Prostate gland (tissue), 2 donors: Measurements from ENCODE around the gene ESM1. TPM values are rescaled to one million over a fixed set of nuclear protein-coding genes. Genes with fewer than 3 reads are reported as not detected.

ENCODE experiments used
- DNase-seq: peaks from one replicate; pipeline ENCODE4 v3.0.0-alpha.2; 2019; ENCODE audit warnings: low spot score
- H3K27ac ChIP-seq, 2 donors: fragments of 200-600 bp; sonication (generic); 2 replicates each; pipeline ENCODE4 v1.5.1; 2017 to 2019
- H3K27me3 ChIP-seq: fragments of 200-600 bp; sonication (generic); replicated peaks from 2 replicates; pipeline ENCODE4 v1.5.1; 2019; ENCODE audit not compliant: insufficient read depth
- H3K36me3 ChIP-seq, 2 donors: fragments of 200-600 bp; sonication (generic); 1 replicate in 1 of 2; 2 replicates in 1 of 2; pipeline versions ENCODE4 v1.5.1 to v1.8.1; 2017 to 2019
- H3K4me1 ChIP-seq: fragments of 200-600 bp; sonication (generic); replicated peaks from 2 replicates; pipeline ENCODE4 v1.5.1; 2019
- H3K4me3 ChIP-seq, 2 donors: fragments of 200-600 bp; sonication (generic); 2 replicates each; pipeline ENCODE4 v1.5.1; 2017 to 2019
- H3K9me3 ChIP-seq: fragments of 200-600 bp; sonication (generic); 2 replicates; pipeline ENCODE4 v1.5.1; 2017
- POLR2A ChIP-seq: fragments of 450-650 bp; IDR thresholded peaks from one replicate; pipeline ENCODE4 v1.6.1; 2016; ENCODE audit warnings: antibody characterized with exemption, mild to moderate bottlenecking
- POLR2AphosphoS5 ChIP-seq: sonication (generic); formaldehyde crosslinking; IDR thresholded peaks from one replicate; pipeline ENCODE4 v1.6.1; 2017; ENCODE audit warnings: antibody characterized with exemption
- WGBS: methylation state at CpG from one replicate; pipeline ENCODE4 v1.1.5; 2018; 5-methylcytosine and 5-hydroxymethylcytosine counted together
- intact Hi-C: fragments of 100-400 bp; cut with DNase I; formaldehyde crosslinking; loops from one replicate; pipeline ENCODE4 v1.14.2; 2022
- total RNA-seq, 2 donors: library from RNA; depleted of rRNA; stranded (reverse); fragments of >200 nt; gene quantifications; one replicate each; pipeline ENCODE4 v1.1.0, GENCODE V29; 2016
- TF ChIP-seq, protein P1 (sequence below), 4 experiments: fragments of 200-600 bp in 2 of 4; fragments of 450-650 bp in 2 of 4; sonication (generic) in 2 of 4; IDR thresholded peaks; 1 replicate in 3 of 4; 2 replicates in 1 of 4; pipeline ENCODE4 v1.5.1; 2016 to 2019; ENCODE audit warnings: antibody characterized with exemption in 4 of 4, mild to moderate bottlenecking in 2 of 4, moderate library complexity in 2 of 4

ESM1 gene
- total RNA-seq, 2 donors from 2014 or later: not detected

DNA sequence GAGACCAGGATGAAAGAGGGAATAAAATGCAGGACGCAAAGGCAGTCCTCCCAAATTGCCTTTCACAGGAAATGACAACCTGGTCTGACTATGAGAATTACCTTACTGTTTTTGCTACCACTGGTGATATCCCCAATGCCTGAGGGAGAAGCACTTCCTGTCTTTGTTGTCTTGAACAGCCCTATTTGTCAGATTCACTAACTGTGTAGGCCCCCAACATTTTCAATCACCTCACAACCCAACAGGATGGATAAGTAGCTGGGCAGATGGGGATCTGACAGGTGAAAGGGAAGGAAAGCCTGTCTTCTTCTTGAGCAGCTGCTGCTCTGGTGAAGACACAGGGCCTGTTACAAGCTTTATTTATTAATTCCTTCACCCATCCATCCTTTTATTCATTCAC lies 9.7 kb downstream of the ESM1 start:
- WGBS: 50% methylated on average over 1 of the region's 1 CpG

DNA sequence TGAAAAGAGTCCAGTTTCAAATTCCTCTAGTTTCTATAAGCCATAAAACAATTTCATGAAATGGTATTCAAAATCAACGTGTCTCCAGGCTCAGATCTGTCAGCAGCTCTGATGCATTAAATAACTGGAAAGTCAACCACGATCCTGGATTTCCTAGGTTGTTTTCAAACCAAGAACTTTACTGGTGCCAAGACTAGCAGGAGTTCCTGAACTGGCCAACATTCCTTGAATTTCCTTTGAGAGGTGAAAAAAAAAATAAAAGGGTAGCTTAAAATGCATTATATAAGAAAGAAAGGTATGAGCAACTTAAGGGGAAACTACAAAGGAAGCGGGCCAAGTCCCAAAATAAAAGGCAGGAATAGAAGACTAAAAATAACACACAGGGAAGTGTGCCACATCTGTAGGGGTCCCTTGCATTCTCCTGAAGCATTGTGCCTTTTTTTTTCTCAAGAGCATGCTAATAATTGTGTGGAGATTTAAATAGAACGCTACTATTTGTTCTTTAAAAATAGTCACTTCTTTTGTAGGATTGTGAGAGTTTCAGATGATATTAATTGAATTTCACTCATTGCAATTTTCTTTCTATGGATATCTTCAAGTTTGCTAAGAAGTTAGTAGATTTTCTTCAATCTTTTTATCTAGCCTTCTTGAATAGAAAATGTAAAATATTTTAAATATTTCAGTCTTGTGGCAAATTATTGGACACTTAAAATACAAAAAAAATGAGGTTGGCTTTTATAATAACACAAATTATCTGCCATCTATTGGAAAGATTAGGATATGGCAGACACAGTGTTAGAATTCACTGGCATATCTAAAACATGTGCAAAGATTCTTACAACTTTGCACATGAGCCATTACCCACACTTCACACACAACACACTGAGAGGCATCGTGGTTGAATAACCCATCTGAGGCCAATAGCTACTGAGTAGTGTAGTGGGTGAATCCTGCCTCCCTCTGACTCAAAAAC lies 15.3 kb downstream of the ESM1 start:
- no peaks in the 10 kb centered on the region for H3K36me3 ChIP-seq
- no peaks in the 10 kb centered on the region for H3K9me3 ChIP-seq
- no peak overlapping the region for H3K4me3 ChIP-seq
- intact Hi-C loops: no loop called here
- no peaks in the 10 kb centered on the region for H3K27me3 ChIP-seq
- H3K27ac ChIP-seq: no peak overlapping the region
- 72% methylated on average over 5 of the region's 5 CpGs for WGBS
- no peak for DNase-seq
- H3K4me1 ChIP-seq: no peaks in the 10 kb centered on the region
- no peak for TF ChIP-seq POLR2AphosphoS5
- no peak for TF ChIP-seq POLR2A
- TF ChIP-seq, protein P1, sequence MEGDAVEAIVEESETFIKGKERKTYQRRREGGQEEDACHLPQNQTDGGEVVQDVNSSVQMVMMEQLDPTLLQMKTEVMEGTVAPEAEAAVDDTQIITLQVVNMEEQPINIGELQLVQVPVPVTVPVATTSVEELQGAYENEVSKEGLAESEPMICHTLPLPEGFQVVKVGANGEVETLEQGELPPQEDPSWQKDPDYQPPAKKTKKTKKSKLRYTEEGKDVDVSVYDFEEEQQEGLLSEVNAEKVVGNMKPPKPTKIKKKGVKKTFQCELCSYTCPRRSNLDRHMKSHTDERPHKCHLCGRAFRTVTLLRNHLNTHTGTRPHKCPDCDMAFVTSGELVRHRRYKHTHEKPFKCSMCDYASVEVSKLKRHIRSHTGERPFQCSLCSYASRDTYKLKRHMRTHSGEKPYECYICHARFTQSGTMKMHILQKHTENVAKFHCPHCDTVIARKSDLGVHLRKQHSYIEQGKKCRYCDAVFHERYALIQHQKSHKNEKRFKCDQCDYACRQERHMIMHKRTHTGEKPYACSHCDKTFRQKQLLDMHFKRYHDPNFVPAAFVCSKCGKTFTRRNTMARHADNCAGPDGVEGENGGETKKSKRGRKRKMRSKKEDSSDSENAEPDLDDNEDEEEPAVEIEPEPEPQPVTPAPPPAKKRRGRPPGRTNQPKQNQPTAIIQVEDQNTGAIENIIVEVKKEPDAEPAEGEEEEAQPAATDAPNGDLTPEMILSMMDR (IDR thresholded peaks at IDR 0.05): no peak

More for the DNA sequence above, 9.7 kb downstream of the ESM1 start:
- Histone ChIP-seq H3K27me3 (no peaks in the 10 kb centered on the region), H3K36me3 (no peaks in the 10 kb centered on the region), H3K27ac (no peak overlapping the region), H3K4me3 (no peak overlapping the region), H3K9me3 (no peaks in the 10 kb centered on the region), H3K4me1 (no peaks in the 10 kb centered on the region)
- TF ChIP-seq POLR2A (no peak), POLR2AphosphoS5 (no peak)
- TF ChIP-seq, protein P1 (IDR thresholded peaks at IDR 0.05): no peak
- DNase-seq: no peak
- intact Hi-C loops: no loop called here

DNA sequence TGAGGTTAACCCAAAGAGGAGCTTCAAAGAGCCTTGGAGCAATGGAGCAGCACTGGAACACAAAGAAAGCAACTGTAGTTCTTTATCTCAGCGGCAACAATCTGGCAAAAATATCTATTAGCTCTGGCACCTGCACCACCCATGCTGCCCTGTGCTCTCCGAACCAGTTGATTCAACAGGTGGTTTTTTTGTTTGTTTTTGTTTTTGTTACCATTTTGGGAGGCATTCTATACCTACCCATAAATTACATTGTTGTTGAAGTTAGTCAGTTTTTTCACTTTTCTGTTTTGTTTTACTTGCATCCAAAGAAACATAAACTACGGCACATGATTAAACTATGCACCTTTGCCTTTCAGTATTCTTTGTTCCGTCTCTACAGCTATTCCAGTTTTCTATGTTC lies 16.2 kb downstream of the ESM1 start:
- 82% methylated on average over 4 of the region's 4 CpGs for WGBS
- Histone ChIP-seq H3K27ac (no peak overlapping the region), H3K36me3 (no peaks in the 10 kb centered on the region), H3K27me3 (no peaks in the 10 kb centered on the region), H3K4me3 (no peak overlapping the region), H3K9me3 (no peaks in the 10 kb centered on the region), H3K4me1 (no peaks in the 10 kb centered on the region)
- intact Hi-C loops: no loop called here
- no peak for TF ChIP-seq POLR2AphosphoS5
- TF ChIP-seq, protein P1 (IDR thresholded peaks at IDR 0.05): no peak
- TF ChIP-seq POLR2A: no peak
- DNase-seq: no peak

DNA sequence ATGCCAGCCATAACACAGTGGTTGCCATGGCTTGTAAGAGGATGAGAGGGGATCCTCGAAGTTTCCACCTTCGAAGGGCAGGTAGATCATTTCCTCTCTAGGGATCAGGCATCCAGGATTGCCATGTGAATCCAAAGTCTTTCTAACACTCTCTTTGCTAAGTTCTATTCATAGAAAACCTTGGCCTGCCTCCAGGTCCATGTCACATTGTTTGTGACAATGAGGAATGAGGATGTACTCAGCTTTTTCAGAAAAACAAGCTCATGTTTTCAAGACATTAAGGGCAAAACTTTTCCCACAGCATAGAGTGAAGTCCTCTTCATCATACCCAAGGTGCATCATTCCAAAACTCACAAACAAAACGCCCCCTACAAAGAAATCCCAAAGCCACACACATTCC lies 19.6 kb downstream of the ESM1 start:
- DNase-seq: no peak
- Histone ChIP-seq H3K27me3 (no peaks in the 10 kb centered on the region), H3K9me3 (no peaks in the 10 kb centered on the region), H3K36me3 (no peaks in the 10 kb centered on the region), H3K4me1 (no peaks in the 10 kb centered on the region), H3K27ac (no peak overlapping the region), H3K4me3 (no peak overlapping the region)
- TF ChIP-seq POLR2A (no peak), POLR2AphosphoS5 (no peak)
- TF ChIP-seq, protein P1 (IDR thresholded peaks at IDR 0.05): no peak
- intact Hi-C loops: no loop called here
- 69% methylated on average over 3 of the region's 3 CpGs for WGBS

DNA sequence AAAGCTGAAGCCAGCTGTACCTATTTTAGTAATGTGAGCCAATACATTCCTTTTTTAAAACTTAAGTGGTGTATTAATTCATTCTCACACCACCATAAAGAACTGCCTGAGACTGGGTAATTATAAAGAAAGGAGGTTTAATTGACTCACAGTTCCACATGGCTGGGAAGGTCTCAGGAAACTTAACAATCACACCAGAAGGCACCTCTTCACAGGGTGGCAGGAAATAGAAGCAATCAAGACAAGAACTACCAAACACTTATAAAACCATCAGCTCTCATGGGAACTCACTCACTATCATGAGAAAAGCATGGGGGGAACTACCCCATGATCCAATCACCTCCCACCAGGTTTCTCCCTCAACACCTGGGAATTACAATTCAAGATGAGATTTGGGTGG lies 21.0 kb downstream of the ESM1 start:
- Histone ChIP-seq H3K27me3 (no peaks in the 10 kb centered on the region), H3K36me3 (no peaks in the 10 kb centered on the region), H3K4me3 (no peak overlapping the region), H3K27ac (no peak overlapping the region), H3K9me3 (no peaks in the 10 kb centered on the region), H3K4me1 (no peaks in the 10 kb centered on the region)
- intact Hi-C loops: no loop called here
- DNase-seq: no peak
- TF ChIP-seq POLR2A (no peak), POLR2AphosphoS5 (no peak)
- TF ChIP-seq, protein P1 (IDR thresholded peaks at IDR 0.05): no peak
